H1 (cell line): Measurements from ENCODE around the gene YIPF3.

ENCODE experiments used
- ASH2L ChIP-seq: fragments of 200-600, 300-600 bp; sonication (generic); IDR thresholded peaks from one replicate; pipeline ENCODE4 v1.7.1; 2017; ENCODE audit warnings: low read length
- ATF3 ChIP-seq: IDR thresholded peaks from 2 replicates; pipeline ENCODE4 v1.6.1; 2011; ENCODE audit warnings: low read depth, mild to moderate bottlenecking, low read length; ENCODE audit not compliant: insufficient read depth
- GABPA ChIP-seq: IDR thresholded peaks from 2 replicates; pipeline ENCODE4 v1.6.1; 2011; ENCODE audit warnings: mild to moderate bottlenecking, low read length, moderate library complexity, borderline replicate concordance; ENCODE audit not compliant: insufficient read depth
- HDAC2 ChIP-seq, 2 experiments: fragments of 300-600 bp in 1 of 2; sonication (generic) in 1 of 2; IDR thresholded peaks; 2 replicates each; pipeline ENCODE4 v1.6.1; 2011 to 2012; ENCODE audit warnings: low read depth in 2 of 2, low read length in 2 of 2, mild to moderate bottlenecking in 2 of 2, moderate library complexity in 2 of 2, borderline replicate concordance in 1 of 2, inconsistent platforms in 1 of 2
- KDM5A ChIP-seq: fragments of 200-600 bp; IDR thresholded peaks from 2 replicates; pipeline ENCODE4 v1.7.1; 2012; ENCODE audit warnings: mild to moderate bottlenecking, low read length, inconsistent platforms, mixed read lengths
- POLR2A ChIP-seq, 2 experiments: IDR thresholded peaks; 1 replicate in 1 of 2; 2 replicates in 1 of 2; pipeline ENCODE4 v1.6.1; 2011; ENCODE audit warnings: low read depth in 2 of 2, low read length in 2 of 2, mild to moderate bottlenecking in 2 of 2; ENCODE audit errors: control extremely low read depth in 1 of 2
- RBBP5 ChIP-seq: IDR thresholded peaks from 2 replicates; pipeline ENCODE4 v1.7.1; 2012; ENCODE audit warnings: low read depth, mild to moderate bottlenecking, inconsistent platforms, low read length, moderate library complexity, borderline replicate concordance
- SUZ12 ChIP-seq: fragments of 200-600 bp; sonication (generic); IDR thresholded peaks from 2 replicates; pipeline ENCODE4 v1.6.1; 2012; ENCODE audit warnings: mild to moderate bottlenecking, inconsistent platforms, low read length, moderate library complexity, mixed read lengths
- TF ChIP-seq, protein P1 (sequence below), 3 experiments: IDR thresholded peaks; 1 replicate in 2 of 3; 2 replicates in 1 of 3; pipeline versions ENCODE4 v1.5.1 to v1.6.1; 2011; ENCODE audit warnings: low read length in 3 of 3, mild to moderate bottlenecking in 3 of 3, inconsistent platforms in 2 of 3, low read depth in 1 of 3, moderate library complexity in 1 of 3; ENCODE audit not compliant: insufficient read depth in 1 of 3; ENCODE audit errors: control extremely low read depth in 1 of 3

DNA sequence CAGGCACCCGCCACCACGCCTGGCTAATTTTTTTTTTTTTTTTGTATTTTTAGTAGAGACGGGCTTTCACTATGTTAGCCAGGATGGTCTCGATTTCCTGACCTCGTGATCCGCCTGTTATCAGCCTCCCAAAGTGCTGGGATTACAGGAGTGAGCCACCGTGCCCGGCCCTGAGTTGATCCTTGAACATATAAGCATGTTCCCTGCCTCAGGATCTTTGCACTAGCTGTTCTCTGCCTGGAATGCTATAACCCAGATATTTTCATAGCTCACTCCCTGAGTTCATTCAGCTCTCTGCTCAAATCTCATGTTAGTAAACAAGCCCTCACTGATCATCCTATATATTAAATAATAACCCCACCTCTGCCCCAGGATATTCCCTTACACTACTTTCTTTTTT lies 52.4 kb downstream of the YIPF3 start:
- TF ChIP-seq GABPA (no peak), POLR2A (IDR thresholded peaks at IDR 0.05; ENCODE audit: control extremely low read depth in 1 of 2, low read depth in 2 of 2, low read length in 2 of 2) (no peak), ASH2L (no peak), HDAC2 (IDR thresholded peaks at IDR 0.05; ENCODE audit: borderline replicate concordance in 1 of 2, low read depth in 2 of 2, low read length in 2 of 2) (no peak), SUZ12 (no peak), ATF3 (no peak), RBBP5 (no peak), KDM5A (no peak)
- TF ChIP-seq, protein P1, sequence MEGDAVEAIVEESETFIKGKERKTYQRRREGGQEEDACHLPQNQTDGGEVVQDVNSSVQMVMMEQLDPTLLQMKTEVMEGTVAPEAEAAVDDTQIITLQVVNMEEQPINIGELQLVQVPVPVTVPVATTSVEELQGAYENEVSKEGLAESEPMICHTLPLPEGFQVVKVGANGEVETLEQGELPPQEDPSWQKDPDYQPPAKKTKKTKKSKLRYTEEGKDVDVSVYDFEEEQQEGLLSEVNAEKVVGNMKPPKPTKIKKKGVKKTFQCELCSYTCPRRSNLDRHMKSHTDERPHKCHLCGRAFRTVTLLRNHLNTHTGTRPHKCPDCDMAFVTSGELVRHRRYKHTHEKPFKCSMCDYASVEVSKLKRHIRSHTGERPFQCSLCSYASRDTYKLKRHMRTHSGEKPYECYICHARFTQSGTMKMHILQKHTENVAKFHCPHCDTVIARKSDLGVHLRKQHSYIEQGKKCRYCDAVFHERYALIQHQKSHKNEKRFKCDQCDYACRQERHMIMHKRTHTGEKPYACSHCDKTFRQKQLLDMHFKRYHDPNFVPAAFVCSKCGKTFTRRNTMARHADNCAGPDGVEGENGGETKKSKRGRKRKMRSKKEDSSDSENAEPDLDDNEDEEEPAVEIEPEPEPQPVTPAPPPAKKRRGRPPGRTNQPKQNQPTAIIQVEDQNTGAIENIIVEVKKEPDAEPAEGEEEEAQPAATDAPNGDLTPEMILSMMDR (IDR thresholded peaks at IDR 0.05; ENCODE audit: control extremely low read depth in 1 of 3, insufficient read depth in 1 of 3, low read depth in 1 of 3, low read length in 3 of 3), result no peak
